ENCODE measurements around the gene CTNNBL1.

DNA sequence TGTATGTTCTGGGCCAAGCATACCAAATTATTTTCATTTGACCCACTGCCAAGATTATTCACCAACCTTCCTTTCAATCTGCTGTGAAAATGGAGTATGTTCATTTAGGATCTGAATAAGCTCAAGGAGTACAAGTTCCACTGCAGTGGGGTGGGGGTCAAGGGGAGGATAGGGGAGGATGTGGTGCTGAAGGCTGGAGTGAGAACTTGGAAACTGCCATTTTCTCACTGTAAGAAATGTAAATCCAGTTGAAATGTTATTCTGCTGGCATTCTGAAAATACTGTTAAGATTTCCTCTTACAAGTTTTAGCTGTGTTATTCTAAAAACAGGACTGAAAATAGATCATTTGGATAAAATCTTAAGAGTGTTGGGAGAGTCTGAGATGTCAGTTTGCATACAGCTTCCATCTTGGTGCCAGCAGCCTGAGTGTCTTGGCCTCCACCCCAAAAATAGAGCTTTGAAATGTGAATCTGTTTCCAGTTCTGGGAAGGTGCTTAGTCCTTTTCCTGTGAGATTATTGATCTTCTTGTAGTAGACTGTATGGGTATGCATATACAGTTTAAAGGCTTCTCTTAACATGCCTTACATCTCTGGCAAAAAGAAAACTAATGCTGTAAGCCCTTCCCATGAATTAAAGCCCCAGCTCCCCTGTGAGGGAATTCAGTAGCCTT is 84.3 kb downstream of the CTNNBL1 start:
- TF ChIP-seq, protein P1, sequence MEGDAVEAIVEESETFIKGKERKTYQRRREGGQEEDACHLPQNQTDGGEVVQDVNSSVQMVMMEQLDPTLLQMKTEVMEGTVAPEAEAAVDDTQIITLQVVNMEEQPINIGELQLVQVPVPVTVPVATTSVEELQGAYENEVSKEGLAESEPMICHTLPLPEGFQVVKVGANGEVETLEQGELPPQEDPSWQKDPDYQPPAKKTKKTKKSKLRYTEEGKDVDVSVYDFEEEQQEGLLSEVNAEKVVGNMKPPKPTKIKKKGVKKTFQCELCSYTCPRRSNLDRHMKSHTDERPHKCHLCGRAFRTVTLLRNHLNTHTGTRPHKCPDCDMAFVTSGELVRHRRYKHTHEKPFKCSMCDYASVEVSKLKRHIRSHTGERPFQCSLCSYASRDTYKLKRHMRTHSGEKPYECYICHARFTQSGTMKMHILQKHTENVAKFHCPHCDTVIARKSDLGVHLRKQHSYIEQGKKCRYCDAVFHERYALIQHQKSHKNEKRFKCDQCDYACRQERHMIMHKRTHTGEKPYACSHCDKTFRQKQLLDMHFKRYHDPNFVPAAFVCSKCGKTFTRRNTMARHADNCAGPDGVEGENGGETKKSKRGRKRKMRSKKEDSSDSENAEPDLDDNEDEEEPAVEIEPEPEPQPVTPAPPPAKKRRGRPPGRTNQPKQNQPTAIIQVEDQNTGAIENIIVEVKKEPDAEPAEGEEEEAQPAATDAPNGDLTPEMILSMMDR (IDR thresholded peaks at IDR 0.05): no peak
- TF ChIP-seq POLR2A (IDR thresholded peaks at IDR 0.05): no peak
